ENCODE measurements around the gene HDAC11. TPM values are rescaled to one million over a fixed set of nuclear protein-coding genes. Genes with fewer than 3 reads are reported as not detected.
"Not testable (repeated sequence)": the region's sequence is repeated elsewhere in the genome, so short reads cannot be mapped to it uniquely, and the experiment has no call there.

Gene HDAC11
- total RNA-seq, 1 donor from 2014 or later, result 15.9 TPM

GRCh38 chr3:13508496-13508895 lies 28.4 kb downstream of the HDAC11 start:
- ATAC-seq, result no peak

- no peak for ATAC-seq
These were observed 29.1 kb downstream of the HDAC11 start for GRCh38 chr3:13509059-13509815.

GRCh38 chr3:13509816-13510192 lies 29.7 kb downstream of the HDAC11 start:
- no peak for ATAC-seq

GRCh38 chr3:13512451-13512850 lies 32.3 kb downstream of the HDAC11 start:
- no peak for ATAC-seq

- peak; percentile 12 for ATAC-seq
These were observed 33.2 kb downstream of the HDAC11 start for GRCh38 chr3:13513051-13513912.

GRCh38 chr3:13513913-13514517 lies 33.9 kb downstream of the HDAC11 start:
- peak; percentile 17 for ATAC-seq

- ATAC-seq, result no peak
These were observed 34.7 kb downstream of the HDAC11 start for GRCh38 chr3:13514639-13515435.

GRCh38 chr3:13515786-13516759 lies 36.0 kb downstream of the HDAC11 start:
- no peak for ATAC-seq

GRCh38 chr3:13516760-13517135 lies 36.6 kb downstream of the HDAC11 start:
- no peak for ATAC-seq

GRCh38 chr3:13517253-13517977 lies 37.3 kb downstream of the HDAC11 start:
- ATAC-seq, result no peak

GRCh38 chr3:13518516-13518953 lies 38.4 kb downstream of the HDAC11 start:
- ATAC-seq, result no peak

- no peak for ATAC-seq
These were observed 39.1 kb downstream of the HDAC11 start for GRCh38 chr3:13519006-13519791.

- ATAC-seq, result no peak
These were observed 40.3 kb downstream of the HDAC11 start for GRCh38 chr3:13520326-13520880.

GRCh38 chr3:13521309-13521708 lies 41.2 kb downstream of the HDAC11 start:
- no peak for ATAC-seq

- not testable (repeated sequence) for ATAC-seq
These were observed 41.6 kb downstream of the HDAC11 start for GRCh38 chr3:13521749-13522148.

- no peak for ATAC-seq
These were observed 42.1 kb downstream of the HDAC11 start for GRCh38 chr3:13522236-13522635.

GRCh38 chr3:13524979-13525669 lies 45.0 kb downstream of the HDAC11 start:
- ATAC-seq, result no peak

- ATAC-seq, result peak; percentile 27
These were observed 45.9 kb downstream of the HDAC11 start for GRCh38 chr3:13525827-13526625.

Data from esophagus mucosa (tissue), 1 donor.